ENCODE results near the gene PPFIA1.

Gene PPFIA1

GRCh38 chr11:70301191-70301590 lies 30.7 kb downstream of the PPFIA1 start:
- no peak for DNase-seq

- no peak for DNase-seq
Measured at GRCh38 chr11:70301721-70302418, 31.4 kb downstream of the PPFIA1 start.

GRCh38 chr11:70302419-70302752 lies 31.9 kb downstream of the PPFIA1 start:
- DNase-seq, result no peak

- DNase-seq, result no peak
Measured at GRCh38 chr11:70303070-70303469, 32.6 kb downstream of the PPFIA1 start.

- no peak for DNase-seq
Measured at GRCh38 chr11:70304208-70304603, 33.7 kb downstream of the PPFIA1 start.

GRCh38 chr11:70305501-70305900 lies 35.0 kb downstream of the PPFIA1 start:
- no peak for DNase-seq

- peak; percentile 60 to 78 for DNase-seq
Measured at GRCh38 chr11:70306586-70307033, 36.1 kb downstream of the PPFIA1 start.

- no peak for DNase-seq
Measured at GRCh38 chr11:70307176-70307575, 36.7 kb downstream of the PPFIA1 start.

GRCh38 chr11:70311616-70312015 lies 41.1 kb downstream of the PPFIA1 start:
- DNase-seq, result no peak

- no peak for DNase-seq
Measured at GRCh38 chr11:70312401-70313357, 42.2 kb downstream of the PPFIA1 start.

GRCh38 chr11:70313945-70314344 lies 43.5 kb downstream of the PPFIA1 start:
- no peak for DNase-seq

GRCh38 chr11:70314730-70315129 lies 44.2 kb downstream of the PPFIA1 start:
- DNase-seq, result no peak

- no peak for DNase-seq
Measured at GRCh38 chr11:70315716-70316115, 45.2 kb downstream of the PPFIA1 start.

- no peak for DNase-seq
Measured at GRCh38 chr11:70317581-70318305, 47.3 kb downstream of the PPFIA1 start.

GRCh38 chr11:70319396-70320076 lies 49.0 kb downstream of the PPFIA1 start:
- no peak for DNase-seq

GRCh38 chr11:70322666-70323065 lies 52.2 kb downstream of the PPFIA1 start:
- no peak for DNase-seq

- no peak for DNase-seq
Measured at GRCh38 chr11:70323806-70324205, 53.3 kb downstream of the PPFIA1 start.

- no peak for DNase-seq
Measured at GRCh38 chr11:70324376-70325115, 54.1 kb downstream of the PPFIA1 start.

GRCh38 chr11:70325824-70326223 lies 55.3 kb downstream of the PPFIA1 start:
- no peak for DNase-seq

GRCh38 chr11:70326365-70326811 lies 55.9 kb downstream of the PPFIA1 start:
- DNase-seq, result no peak

- DNase-seq, result no peak
Measured at GRCh38 chr11:70326833-70327232, 56.3 kb downstream of the PPFIA1 start.

- DNase-seq, result no peak
Measured at GRCh38 chr11:70327717-70328116, 57.2 kb downstream of the PPFIA1 start.
